ENCODE results near the gene RAB8A. TPM values are rescaled to one million over a fixed set of nuclear protein-coding genes. Genes with fewer than 3 reads are reported as not detected.

RAB8A gene
- total RNA-seq, 4 donors from 2014 or later: 31.3 to 59.7 (median 35.6) TPM

GRCh38 chr19:16104722-16105121 lies 7.0 kb upstream of the RAB8A start:
- TF ChIP-seq, protein P1, sequence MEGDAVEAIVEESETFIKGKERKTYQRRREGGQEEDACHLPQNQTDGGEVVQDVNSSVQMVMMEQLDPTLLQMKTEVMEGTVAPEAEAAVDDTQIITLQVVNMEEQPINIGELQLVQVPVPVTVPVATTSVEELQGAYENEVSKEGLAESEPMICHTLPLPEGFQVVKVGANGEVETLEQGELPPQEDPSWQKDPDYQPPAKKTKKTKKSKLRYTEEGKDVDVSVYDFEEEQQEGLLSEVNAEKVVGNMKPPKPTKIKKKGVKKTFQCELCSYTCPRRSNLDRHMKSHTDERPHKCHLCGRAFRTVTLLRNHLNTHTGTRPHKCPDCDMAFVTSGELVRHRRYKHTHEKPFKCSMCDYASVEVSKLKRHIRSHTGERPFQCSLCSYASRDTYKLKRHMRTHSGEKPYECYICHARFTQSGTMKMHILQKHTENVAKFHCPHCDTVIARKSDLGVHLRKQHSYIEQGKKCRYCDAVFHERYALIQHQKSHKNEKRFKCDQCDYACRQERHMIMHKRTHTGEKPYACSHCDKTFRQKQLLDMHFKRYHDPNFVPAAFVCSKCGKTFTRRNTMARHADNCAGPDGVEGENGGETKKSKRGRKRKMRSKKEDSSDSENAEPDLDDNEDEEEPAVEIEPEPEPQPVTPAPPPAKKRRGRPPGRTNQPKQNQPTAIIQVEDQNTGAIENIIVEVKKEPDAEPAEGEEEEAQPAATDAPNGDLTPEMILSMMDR (IDR thresholded peaks at IDR 0.05; ENCODE audit: low read depth): no peak

- TF ChIP-seq, protein P1 (IDR thresholded peaks at IDR 0.05; ENCODE audit: low read depth): no peak
Measured at GRCh38 chr19:16106121-16106520, 5.6 kb upstream of the RAB8A start.

DNA sequence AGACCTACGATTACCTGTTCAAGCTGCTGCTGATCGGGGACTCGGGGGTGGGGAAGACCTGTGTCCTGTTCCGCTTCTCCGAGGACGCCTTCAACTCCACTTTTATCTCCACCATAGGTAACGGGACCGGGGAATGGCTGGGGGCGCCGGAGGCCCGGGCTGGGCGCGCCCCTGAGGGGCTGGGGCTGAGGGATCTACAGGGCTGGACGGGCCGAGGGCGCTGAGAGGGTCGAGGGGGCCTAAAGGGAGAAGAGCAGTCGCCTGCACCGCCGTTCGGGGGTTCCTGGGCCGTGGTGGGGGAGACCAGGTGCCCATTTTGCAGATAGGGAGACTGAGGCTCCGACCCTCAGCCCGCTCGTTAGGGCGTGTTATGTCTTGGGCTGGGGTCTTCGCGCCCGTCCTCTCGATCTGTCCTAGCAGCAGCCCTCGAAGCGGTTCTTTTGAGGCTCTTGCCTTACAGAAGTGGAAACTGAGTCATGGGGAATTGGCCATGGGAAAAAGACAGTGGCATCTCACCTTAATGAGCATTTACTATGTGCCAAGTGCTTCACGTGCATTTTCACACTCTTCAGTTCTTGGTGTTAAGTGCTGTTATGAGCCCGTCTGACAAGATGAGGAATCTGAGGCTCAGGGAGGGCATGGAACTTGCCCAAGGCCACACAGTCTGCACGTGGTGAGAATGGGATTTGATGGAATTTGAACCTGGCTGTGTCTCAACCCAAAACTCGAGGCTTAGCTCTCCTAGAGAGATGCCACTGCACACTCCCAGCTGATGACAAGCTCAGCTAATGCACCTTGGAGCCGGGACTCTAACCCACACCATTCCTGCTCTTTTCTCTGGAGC lies 442 bp downstream of the RAB8A start:
- TF ChIP-seq, protein P1 (IDR thresholded peaks at IDR 0.05; ENCODE audit: low read depth): no peak

DNA sequence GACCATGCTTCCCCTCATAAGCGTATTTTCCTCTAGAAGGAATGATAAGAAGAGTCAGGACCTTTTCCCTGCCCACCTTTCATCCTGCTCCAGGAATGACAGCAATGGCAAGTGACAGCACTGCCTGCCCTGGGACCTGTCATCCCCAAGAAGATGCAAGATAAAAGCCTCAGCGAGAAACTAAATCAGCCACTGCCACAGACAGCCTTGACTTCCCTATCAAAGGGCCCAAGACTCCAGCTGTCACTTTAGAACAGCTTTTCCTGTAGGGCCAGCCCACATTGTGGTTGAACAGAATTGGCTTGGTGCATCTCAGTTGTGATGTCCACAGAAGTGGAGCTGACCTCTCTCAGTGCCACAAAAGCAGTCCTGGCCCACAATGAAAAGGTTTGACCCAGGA lies 1.1 kb downstream of the RAB8A start:
- TF ChIP-seq, protein P1 (IDR thresholded peaks at IDR 0.05; ENCODE audit: low read depth): no peak

DNA sequence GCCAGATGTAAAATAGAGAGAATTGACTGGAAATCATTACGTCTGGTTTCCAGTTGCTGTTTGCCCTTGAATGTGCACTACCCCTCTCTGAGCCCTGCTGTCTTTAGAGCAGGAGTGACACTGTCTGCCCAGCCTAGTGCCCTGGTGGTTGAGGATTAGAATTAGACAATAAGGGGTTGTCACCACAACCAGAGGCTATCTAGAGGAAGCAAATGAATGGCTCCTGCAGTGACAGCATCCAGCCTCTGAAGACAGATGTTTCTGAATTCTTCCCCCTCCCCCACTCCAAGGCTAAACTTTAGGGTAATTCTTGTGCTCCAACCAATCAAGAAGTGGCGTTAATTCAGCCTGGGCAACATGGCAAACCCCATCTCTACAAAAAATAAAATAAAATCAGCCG lies 2.0 kb downstream of the RAB8A start:
- TF ChIP-seq, protein P1 (IDR thresholded peaks at IDR 0.05; ENCODE audit: low read depth): no peak

DNA sequence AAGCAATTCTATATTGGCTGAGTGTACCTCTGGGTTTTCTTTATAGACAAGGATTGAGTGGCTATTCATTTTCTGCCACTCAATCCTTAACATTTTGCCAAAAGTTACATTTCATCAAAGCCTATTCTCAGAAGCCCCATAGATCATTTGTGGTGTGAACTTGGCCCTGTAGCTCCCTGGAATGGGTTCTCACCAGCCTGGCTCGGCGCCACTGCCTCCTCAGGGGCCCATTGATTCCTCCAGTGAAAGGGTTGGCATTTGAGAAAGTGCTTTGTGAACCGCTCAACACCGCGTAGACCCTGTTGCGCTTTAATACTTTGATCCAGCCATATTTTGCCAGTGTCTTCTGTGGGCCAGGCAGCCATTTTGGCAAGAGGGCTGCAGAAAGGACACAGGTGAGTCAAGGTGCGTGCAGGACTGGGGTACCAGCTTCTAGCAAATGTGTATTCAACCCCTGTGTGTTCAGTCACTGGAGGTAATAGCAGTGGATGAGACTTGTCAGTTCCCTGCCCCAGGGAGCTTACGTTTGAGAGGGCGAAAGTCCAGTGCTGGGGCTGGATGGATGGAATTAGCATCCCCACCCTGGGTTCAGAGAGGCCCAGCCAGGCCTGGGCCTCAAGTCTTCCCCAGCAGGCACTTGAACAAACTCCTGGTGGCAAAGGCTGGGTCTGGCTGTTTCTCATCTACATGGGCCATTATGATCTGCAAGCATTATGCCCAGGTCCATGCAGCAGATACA lies 3.8 kb downstream of the RAB8A start:
- TF ChIP-seq, protein P1 (IDR thresholded peaks at IDR 0.05; ENCODE audit: low read depth): no peak

DNA sequence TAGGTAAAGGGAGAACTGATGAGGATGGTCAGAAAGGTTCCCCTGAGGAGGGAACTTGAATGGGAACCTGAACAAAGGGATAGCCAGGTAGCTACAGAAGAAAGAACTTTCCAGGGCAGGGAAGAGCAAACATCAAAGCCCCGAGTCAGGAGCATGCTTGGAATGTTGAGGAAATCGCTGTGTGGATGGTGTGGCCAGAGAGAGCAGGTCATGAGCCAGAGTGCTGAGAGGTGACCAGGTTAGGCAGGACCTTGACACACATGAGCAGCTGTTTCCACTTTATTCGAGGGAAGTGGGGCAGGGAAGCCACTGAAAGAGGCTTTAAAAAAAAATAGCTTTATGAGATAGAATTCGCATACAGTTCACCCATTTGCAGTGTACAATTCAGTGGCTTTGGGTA lies 4.4 kb downstream of the RAB8A start:
- TF ChIP-seq, protein P1 (IDR thresholded peaks at IDR 0.05; ENCODE audit: low read depth): no peak
